Neural cell (in vitro differentiated cells): ENCODE results near the gene SDK2. TPM values are rescaled to one million over a fixed set of nuclear protein-coding genes. Genes with fewer than 3 reads are reported as not detected.

Source experiments
- H2AFZ ChIP-seq: fragments of 200-600, 300-800 bp; sonication (generic), shearing (Covaris generic); 2 replicates; pipeline ENCODE4 v1.6.0; 2014; ENCODE audit warnings: low read depth, mild to moderate bottlenecking, antibody characterized with exemption, low read length, moderate library complexity
- H3F3A ChIP-seq: fragments of 200-600 bp; shearing (Covaris generic); 2 replicates; pipeline ENCODE4 v1.6.1; 2016; ENCODE audit warnings: mild to moderate bottlenecking, moderate library complexity, mixed read lengths, antibody characterized with exemption, low read length; ENCODE audit not compliant: insufficient read depth, poor library complexity, severe bottlenecking
- H3K27ac ChIP-seq: fragments of 200-600, 300-800 bp; sonication (generic), shearing (Covaris generic); 2 replicates; pipeline ENCODE4 v1.5.1; 2014; ENCODE audit warnings: mild to moderate bottlenecking, low read length, moderate library complexity
- H3K27me3 ChIP-seq: fragments of 300-800, 200-600 bp; sonication (generic), shearing (Covaris generic); 2 replicates; pipeline ENCODE4 v1.6.0; 2014; ENCODE audit warnings: mild to moderate bottlenecking, low read depth, low read length, moderate library complexity; ENCODE audit not compliant: insufficient read depth
- H3K36me3 ChIP-seq: fragments of 300-800, 200-600 bp; sonication (generic), shearing (Covaris generic); 2 replicates; pipeline ENCODE4 v1.5.1; 2014; ENCODE audit warnings: mild to moderate bottlenecking, antibody characterized with exemption, low read length, moderate library complexity; ENCODE audit not compliant: insufficient read depth
- H3K4me2 ChIP-seq: fragments of 300-800, 200-600 bp; sonication (generic), shearing (Covaris generic); 2 replicates; pipeline ENCODE4 v1.6.0; 2014; ENCODE audit warnings: mild to moderate bottlenecking, low read length
- H3K4me3 ChIP-seq: fragments of 300-800, 200-600 bp; sonication (generic), shearing (Covaris generic); 2 replicates; pipeline ENCODE4 v1.5.1; 2014; ENCODE audit warnings: mild to moderate bottlenecking, low read length, moderate library complexity
- H3K79me2 ChIP-seq: fragments of 200-600 bp; shearing (Covaris generic); replicated peaks from 2 replicates; pipeline ENCODE4 v1.6.0; 2014; ENCODE audit warnings: mild to moderate bottlenecking, low read length, moderate library complexity; ENCODE audit not compliant: insufficient read depth
- H3K9ac ChIP-seq: fragments of 300-800, 200-600 bp; sonication (generic), shearing (Covaris generic); 2 replicates; pipeline ENCODE4 v1.6.1; 2016; ENCODE audit warnings: mild to moderate bottlenecking, low read length, mixed read lengths
- H3K9me2 ChIP-seq: fragments of 200-600 bp; shearing (Covaris generic); 2 replicates; pipeline ENCODE4 v1.6.1; 2016; ENCODE audit warnings: mild to moderate bottlenecking, low read length, mixed read lengths; ENCODE audit not compliant: insufficient read depth
- H3K9me3 ChIP-seq: fragments of 200-600, 300-800 bp; sonication (generic), shearing (Covaris generic); 2 replicates; pipeline ENCODE4 v1.6.1; 2016; ENCODE audit warnings: mild to moderate bottlenecking, mixed run types, low read length, moderate library complexity, mixed read lengths
- H4K20me1 ChIP-seq: fragments of 200-600 bp; shearing (Covaris generic); 2 replicates; pipeline ENCODE4 v1.6.1; 2016; ENCODE audit warnings: mild to moderate bottlenecking, mixed run types; ENCODE audit not compliant: insufficient read depth
- CTCF ChIP-seq: fragments of 450-650 bp; IDR thresholded peaks from 2 replicates; pipeline ENCODE4 v1.5.1; 2014; ENCODE audit warnings: antibody characterized with exemption, mild to moderate bottlenecking, moderate library complexity; ENCODE audit not compliant: poor library complexity, severe bottlenecking
- EP300 ChIP-seq: fragments of 450-650 bp; conservative IDR thresholded peaks from 2 replicates; pipeline ENCODE4 v1.6.1; 2014; ENCODE audit warnings: antibody characterized with exemption, mild to moderate bottlenecking, moderate library complexity; ENCODE audit not compliant: poor library complexity, severe bottlenecking
- EZH2 ChIP-seq: fragments of 200-600, 300-800 bp; shearing (Covaris generic), sonication (generic); IDR thresholded peaks from 2 replicates; pipeline ENCODE4 v1.6.1; 2014; ENCODE audit warnings: antibody characterized with exemption, low read length, borderline replicate concordance, mild to moderate bottlenecking; ENCODE audit not compliant: insufficient read depth, poor library complexity, severe bottlenecking
- MXI1 ChIP-seq: fragments of 450-650 bp; conservative IDR thresholded peaks from 2 replicates; pipeline ENCODE4 v1.6.1; 2014; ENCODE audit warnings: antibody characterized with exemption, mild to moderate bottlenecking; ENCODE audit not compliant: poor library complexity, severe bottlenecking
- POLR2AphosphoS5 ChIP-seq: IDR thresholded peaks from 2 replicates; pipeline ENCODE4 v1.6.1; 2012
- RAD21 ChIP-seq: fragments of 450-650 bp; conservative IDR thresholded peaks from 2 replicates; pipeline ENCODE4 v1.6.1; 2014; ENCODE audit warnings: antibody characterized with exemption, mild to moderate bottlenecking, moderate library complexity
- REST ChIP-seq: IDR thresholded peaks from 2 replicates; pipeline ENCODE4 v1.6.1; 2012; ENCODE audit warnings: borderline replicate concordance
- SMC3 ChIP-seq: fragments of 450-650 bp; conservative IDR thresholded peaks from 2 replicates; pipeline ENCODE4 v1.6.1; 2014; ENCODE audit warnings: antibody characterized with exemption, mild to moderate bottlenecking, moderate library complexity; ENCODE audit not compliant: poor library complexity
- TAF1 ChIP-seq: IDR thresholded peaks from 2 replicates; pipeline ENCODE4 v1.6.1; 2012; ENCODE audit warnings: low read depth
- polyA plus RNA-seq: library from polyadenylated mRNA; depleted of rRNA; stranded (reverse); fragments of >200 nt; gene quantifications from 2 replicates; pipeline ENCODE4 v1.2.3, GENCODE V29; 2014

Gene SDK2
- polyA plus RNA-seq, 1 donor from 2014 or later = 0.73 TPM

- TF ChIP-seq SMC3 (no peak), REST (no peak), EP300 (no peak), EZH2 (no peak), MXI1 (no peak), TAF1 (no peak), RAD21 (no peak), CTCF (no peak), POLR2AphosphoS5 (no peak)
- Histone ChIP-seq H3K4me2 (no peak overlapping the region), H2AFZ (no peak overlapping the region), H3K9me2 (no peaks in the 10 kb centered on the region), H3K36me3 (no peaks in the 10 kb centered on the region), H3K9me3 (no peaks in the 10 kb centered on the region), H3F3A (no peaks in the 10 kb centered on the region), H3K79me2 (peaks cover 63% of the 10 kb centered on the region), H3K27me3 (no peaks in the 10 kb centered on the region), H4K20me1 (no peaks in the 10 kb centered on the region), H3K27ac (no peak overlapping the region), H3K9ac (no peak overlapping the region), H3K4me3 (no peak overlapping the region)
These were observed 10.5 kb downstream of the SDK2 start for GRCh38 chr17:73633736-73634135.

GRCh38 chr17:73632513-73632912, 11.7 kb downstream of the SDK2 start:
- Histone ChIP-seq H3K27me3 (no peaks in the 10 kb centered on the region), H3K9me2 (no peaks in the 10 kb centered on the region), H3K79me2 (peaks cover 59% of the 10 kb centered on the region), H3K9ac (no peak overlapping the region), H3K27ac (no peak overlapping the region), H3K36me3 (no peaks in the 10 kb centered on the region), H3K4me3 (no peak overlapping the region), H4K20me1 (no peaks in the 10 kb centered on the region), H2AFZ (no peak overlapping the region), H3K4me2 (no peak overlapping the region), H3K9me3 (no peaks in the 10 kb centered on the region), H3F3A (no peaks in the 10 kb centered on the region)
- no peak for TF ChIP-seq SMC3
- no peak for TF ChIP-seq EZH2
- no peak for TF ChIP-seq MXI1
- TF ChIP-seq TAF1 = no peak
- TF ChIP-seq CTCF = no peak
- no peak for TF ChIP-seq POLR2AphosphoS5
